Karpas-422 (cell line): ENCODE results near the gene ROBO2. TPM values are rescaled to one million over a fixed set of nuclear protein-coding genes. Genes with fewer than 3 reads are reported as not detected.
A peak's percentile ranks its signal among the peaks of the same experiment; 100 is the strongest.

Experiments used
- DNase-seq: peaks from one replicate; pipeline ENCODE4 v3.0.0-alpha.2; 2015
- H2AFZ ChIP-seq: fragments of 200-600 bp; sonication (generic); 2 replicates; pipeline ENCODE4 v1.6.1; 2014; ENCODE audit warnings: antibody characterized with exemption, low read length, mixed read lengths
- H3K27ac ChIP-seq: fragments of 200-600 bp; sonication (generic); 2 replicates; pipeline ENCODE4 v1.5.1; 2014; ENCODE audit warnings: mild to moderate bottlenecking, low read length, moderate library complexity
- H3K27me3 ChIP-seq: fragments of 200-600 bp; sonication (generic); 2 replicates; pipeline ENCODE4 v1.6.1; 2014; ENCODE audit warnings: low read length, mixed read lengths
- H3K36me3 ChIP-seq: fragments of 200-600 bp; sonication (generic); 2 replicates; pipeline ENCODE4 v1.6.1; 2014; ENCODE audit warnings: low read length, mixed read lengths; ENCODE audit not compliant: insufficient read depth
- H3K4me1 ChIP-seq: fragments of 200-600 bp; sonication (generic); 2 replicates; pipeline ENCODE4 v1.6.1; 2014; ENCODE audit warnings: mild to moderate bottlenecking, low read length, mixed read lengths
- H3K4me2 ChIP-seq: fragments of 200-600 bp; sonication (generic); 2 replicates; pipeline ENCODE4 v1.6.1; 2014; ENCODE audit warnings: low read length, low read depth, mild to moderate bottlenecking; ENCODE audit not compliant: poor library complexity, severe bottlenecking
- H3K4me3 ChIP-seq: fragments of 200-600 bp; sonication (generic); 2 replicates; pipeline ENCODE4 v1.5.1; 2014; ENCODE audit warnings: mild to moderate bottlenecking, antibody characterized with exemption, low read length, mixed read lengths
- H3K79me2 ChIP-seq: fragments of 200-600 bp; sonication (generic); 2 replicates; pipeline ENCODE4 v1.6.1; 2014; ENCODE audit warnings: mild to moderate bottlenecking, low read length, mixed read lengths
- H3K9ac ChIP-seq: fragments of 200-600 bp; sonication (generic); 2 replicates; pipeline ENCODE4 v1.6.0; 2014; ENCODE audit warnings: low read length
- H3K9me2 ChIP-seq: fragments of 200-600 bp; sonication (generic), shearing (Covaris generic); replicated peaks from 2 replicates; pipeline ENCODE4 v1.6.0; 2014; ENCODE audit warnings: mild to moderate bottlenecking, low read length, moderate library complexity; ENCODE audit not compliant: insufficient read depth
- H3K9me3 ChIP-seq: fragments of 300-700, 200-600 bp; sonication (generic); 2 replicates; pipeline ENCODE4 v1.6.1; 2014; ENCODE audit warnings: low read length, mixed read lengths
- H4K20me1 ChIP-seq: fragments of 200-600 bp; sonication (generic); 2 replicates; pipeline ENCODE4 v1.6.1; 2014; ENCODE audit warnings: mild to moderate bottlenecking, antibody characterized with exemption, low read length, low read depth; ENCODE audit not compliant: insufficient read depth
- total RNA-seq: library from RNA; depleted of rRNA; stranded (reverse); fragments of >200 nt; shearing (Covaris generic); gene quantifications from 2 replicates; pipeline ENCODE4 v1.2.3, GENCODE V29; 2014; ENCODE audit warnings: low replicate concordance

The ROBO2 gene
- total RNA-seq, 1 experiment from 2014 or later: 262 TPM

- no peak for DNase-seq
- no peak overlapping the region for H2AFZ ChIP-seq
- H3K79me2 ChIP-seq: no peaks in the 10 kb centered on the region
- H3K27ac ChIP-seq: no peak overlapping the region
- no peaks in the 10 kb centered on the region for H3K36me3 ChIP-seq
- no peak overlapping the region for H3K4me2 ChIP-seq
- H3K9ac ChIP-seq: no peak overlapping the region
- no peaks in the 10 kb centered on the region for H3K27me3 ChIP-seq
- H3K4me1 ChIP-seq: no peaks in the 10 kb centered on the region
- no peaks in the 10 kb centered on the region for H3K9me3 ChIP-seq
- H3K4me3 ChIP-seq: no peak overlapping the region
- H4K20me1 ChIP-seq: no peaks in the 10 kb centered on the region
- H3K9me2 ChIP-seq: no peaks in the 10 kb centered on the region
These were observed 131.1 kb downstream of the ROBO2 start for GRCh38 chr3:77171026-77171425.

- H3K9me2 ChIP-seq: no peaks in the 10 kb centered on the region
- no peaks in the 10 kb centered on the region for H3K9me3 ChIP-seq
- no peaks in the 10 kb centered on the region for H3K27me3 ChIP-seq
- H3K79me2 ChIP-seq: no peaks in the 10 kb centered on the region
- no peak overlapping the region for H3K4me2 ChIP-seq
- no peaks in the 10 kb centered on the region for H3K36me3 ChIP-seq
- DNase-seq: no peak
- no peak overlapping the region for H2AFZ ChIP-seq
- H3K4me3 ChIP-seq: no peak overlapping the region
- H3K9ac ChIP-seq: no peak overlapping the region
- H4K20me1 ChIP-seq: no peaks in the 10 kb centered on the region
- H3K4me1 ChIP-seq: no peaks in the 10 kb centered on the region
- H3K27ac ChIP-seq: no peak overlapping the region
These were observed 139.9 kb downstream of the ROBO2 start for GRCh38 chr3:77179762-77180161.

- no peak overlapping the region for H3K4me3 ChIP-seq
- no peaks in the 10 kb centered on the region for H3K79me2 ChIP-seq
- no peak overlapping the region for H3K9ac ChIP-seq
- no peak overlapping the region for H2AFZ ChIP-seq
- H4K20me1 ChIP-seq: no peaks in the 10 kb centered on the region
- H3K27me3 ChIP-seq: no peaks in the 10 kb centered on the region
- H3K9me2 ChIP-seq: no peaks in the 10 kb centered on the region
- no peaks in the 10 kb centered on the region for H3K9me3 ChIP-seq
- DNase-seq: no peak
- no peak overlapping the region for H3K4me2 ChIP-seq
- no peaks in the 10 kb centered on the region for H3K36me3 ChIP-seq
- no peak overlapping the region for H3K27ac ChIP-seq
- H3K4me1 ChIP-seq: peaks cover 18% of the 10 kb centered on the region
These were observed 142.4 kb downstream of the ROBO2 start for GRCh38 chr3:77182341-77182740.

- no peaks in the 10 kb centered on the region for H3K9me2 ChIP-seq
- H2AFZ ChIP-seq: no peak overlapping the region
- DNase-seq: no peak
- H3K4me1 ChIP-seq: peaks cover 56% of the 10 kb centered on the region
- no peaks in the 10 kb centered on the region for H3K36me3 ChIP-seq
- H3K4me3 ChIP-seq: peak overlapping the region; percentile 26; the same call in 1 of the 2 replicates
- H3K9ac ChIP-seq: no peak overlapping the region
- no peaks in the 10 kb centered on the region for H3K79me2 ChIP-seq
- H4K20me1 ChIP-seq: no peaks in the 10 kb centered on the region
- H3K9me3 ChIP-seq: no peaks in the 10 kb centered on the region
- no peaks in the 10 kb centered on the region for H3K27me3 ChIP-seq
- peak overlapping the region; percentile 86 for H3K27ac ChIP-seq
- peak overlapping the region; percentile 70 for H3K4me2 ChIP-seq
These were observed 146.4 kb downstream of the ROBO2 start for GRCh38 chr3:77186319-77186718.

- Histone ChIP-seq H4K20me1 (no peaks in the 10 kb centered on the region), H2AFZ (0 out of 2 replicates have a peak overlapping the region, but pooled peaks have one; percentile 18), H3K79me2 (no peaks in the 10 kb centered on the region), H3K27me3 (no peaks in the 10 kb centered on the region), H3K9ac (peak overlapping the region; percentile 16; the same call in 1 of the 2 replicates), H3K36me3 (no peaks in the 10 kb centered on the region), H3K9me3 (no peaks in the 10 kb centered on the region), H3K4me3 (peak overlapping the region; percentile 26; the same call in 1 of the 2 replicates), H3K9me2 (no peaks in the 10 kb centered on the region), H3K4me2 (peak overlapping the region; percentile 70), H3K27ac (peak overlapping the region; percentile 86), H3K4me1 (peaks cover 56% of the 10 kb centered on the region)
- DNase-seq: peak; percentile 76
These were observed 146.8 kb downstream of the ROBO2 start for GRCh38 chr3:77186728-77187127.

GRCh38 chr3:77188210-77188609 is 148.3 kb downstream of the ROBO2 start:
- no peak overlapping the region for H2AFZ ChIP-seq
- peaks cover 56% of the 10 kb centered on the region for H3K4me1 ChIP-seq
- no peaks in the 10 kb centered on the region for H3K79me2 ChIP-seq
- H3K4me3 ChIP-seq: peak overlapping the region; percentile 17; the same call in 1 of the 2 replicates
- H3K36me3 ChIP-seq: no peaks in the 10 kb centered on the region
- DNase-seq: peak; percentile 59
- no peaks in the 10 kb centered on the region for H3K9me3 ChIP-seq
- no peaks in the 10 kb centered on the region for H3K9me2 ChIP-seq
- no peak overlapping the region for H3K9ac ChIP-seq
- peak overlapping the region; percentile 86 for H3K27ac ChIP-seq
- H3K27me3 ChIP-seq: no peaks in the 10 kb centered on the region
- H4K20me1 ChIP-seq: no peaks in the 10 kb centered on the region
- peak overlapping the region; percentile 70 for H3K4me2 ChIP-seq

GRCh38 chr3:77189258-77189657 is 149.4 kb downstream of the ROBO2 start:
- Histone ChIP-seq H3K4me1 (peaks cover 56% of the 10 kb centered on the region), H3K4me3 (peak overlapping the region; percentile 8; the same call in 1 of the 2 replicates), H2AFZ (0 out of 2 replicates have a peak overlapping the region, but pooled peaks have one; percentile 25), H3K27me3 (no peaks in the 10 kb centered on the region), H3K9me2 (no peaks in the 10 kb centered on the region), H3K9ac (no peak overlapping the region), H3K36me3 (no peaks in the 10 kb centered on the region), H3K27ac (peak overlapping the region; percentile 86), H3K9me3 (no peaks in the 10 kb centered on the region), H4K20me1 (no peaks in the 10 kb centered on the region), H3K79me2 (no peaks in the 10 kb centered on the region), H3K4me2 (peak overlapping the region; percentile 70)
- DNase-seq: no peak

GRCh38 chr3:77189684-77190083 is 149.8 kb downstream of the ROBO2 start:
- Histone ChIP-seq H2AFZ (0 out of 2 replicates have a peak overlapping the region, but pooled peaks have one; percentile 25), H3K79me2 (no peaks in the 10 kb centered on the region), H3K9me3 (no peaks in the 10 kb centered on the region), H3K27ac (peak overlapping the region; percentile 86), H3K36me3 (no peaks in the 10 kb centered on the region), H3K9me2 (no peaks in the 10 kb centered on the region), H3K9ac (no peak overlapping the region), H3K4me1 (peaks cover 56% of the 10 kb centered on the region), H3K27me3 (no peaks in the 10 kb centered on the region), H3K4me2 (peak overlapping the region; percentile 70), H3K4me3 (peak overlapping the region; percentile 8; the same call in 1 of the 2 replicates), H4K20me1 (no peaks in the 10 kb centered on the region)
- DNase-seq: peak; percentile 77
